Hepatocyte (in vitro differentiated cells): ENCODE measurements around the gene MAN1C1. TPM values are rescaled to one million over a fixed set of nuclear protein-coding genes. Genes with fewer than 3 reads are reported as not detected.
A peak's percentile ranks its signal among the peaks of the same experiment; 100 is the strongest.

Experiments
- DNase-seq: peaks from one replicate; pipeline ENCODE4 v3.0.0-alpha.2; 2016; ENCODE audit warnings: low spot score
- H2AFZ ChIP-seq: fragments of 200-600 bp; sonication (generic); 2 replicates; pipeline ENCODE4 v1.6.0; 2016; ENCODE audit warnings: antibody characterized with exemption, mild to moderate bottlenecking
- H3K27ac ChIP-seq: fragments of 200-600 bp; sonication (generic); 2 replicates; pipeline ENCODE4 v1.5.1; 2016; ENCODE audit warnings: mild to moderate bottlenecking
- H3K27me3 ChIP-seq: fragments of 200-600 bp; sonication (generic); 2 replicates; pipeline ENCODE4 v1.6.1; 2016
- H3K36me3 ChIP-seq: fragments of 200-600 bp; sonication (generic); replicated peaks from 2 replicates; pipeline ENCODE4 v1.5.1; 2016; ENCODE audit warnings: low read depth; ENCODE audit not compliant: insufficient read depth
- H3K4me1 ChIP-seq: fragments of 200-600 bp; sonication (generic); 2 replicates; pipeline ENCODE4 v1.5.1; 2016; ENCODE audit warnings: mild to moderate bottlenecking, moderate library complexity; ENCODE audit not compliant: insufficient read depth
- H3K4me2 ChIP-seq: fragments of 200-600 bp; sonication (generic); 2 replicates; pipeline ENCODE4 v1.6.0; 2016
- H3K4me3 ChIP-seq: fragments of 200-600 bp; sonication (generic); 2 replicates; pipeline ENCODE4 v1.5.1; 2016; ENCODE audit warnings: mild to moderate bottlenecking
- H3K79me2 ChIP-seq: fragments of 200-600 bp; sonication (generic); 2 replicates; pipeline ENCODE4 v1.6.0; 2017; ENCODE audit warnings: mild to moderate bottlenecking
- H3K9me2 ChIP-seq: fragments of 200-600 bp; sonication (generic); replicated peaks from 2 replicates; pipeline ENCODE4 v1.6.0; 2017; ENCODE audit warnings: mild to moderate bottlenecking; ENCODE audit not compliant: insufficient read depth
- H3K9me3 ChIP-seq: fragments of 200-600 bp; sonication (generic); 2 replicates; pipeline ENCODE4 v1.5.1; 2016; ENCODE audit warnings: low read depth, mild to moderate bottlenecking
- H4K20me1 ChIP-seq: fragments of 200-600 bp; sonication (generic); 2 replicates; pipeline ENCODE4 v1.6.0; 2016; ENCODE audit warnings: mild to moderate bottlenecking; ENCODE audit not compliant: insufficient read depth, poor library complexity, severe bottlenecking
- EZH2 ChIP-seq: fragments of 200-600 bp; sonication (generic); IDR thresholded peaks from 2 replicates; pipeline ENCODE4 v1.6.1; 2016; ENCODE audit warnings: antibody characterized with exemption, mild to moderate bottlenecking, borderline replicate concordance
- EZH2phosphoT487 ChIP-seq: fragments of 200-600 bp; sonication (generic); IDR thresholded peaks from one replicate; pipeline ENCODE4 v1.6.1; 2018; ENCODE audit warnings: antibody characterized with exemption, mild to moderate bottlenecking, low read depth, moderate library complexity; ENCODE audit not compliant: unreplicated experiment, severe bottlenecking
- WGBS: methylation state at CpG from one replicate; pipeline ENCODE4 v1.1.6; 2016; ENCODE audit warnings: low lambda C conversion rate; ENCODE audit errors: missing lambda C conversion rate; 5-methylcytosine and 5-hydroxymethylcytosine counted together
- polyA plus RNA-seq: library from polyadenylated mRNA; unstranded; fragments of >200 nt; fragmentation: Nextera tagmentation; extraction: Ambion mirVana; gene quantifications from 2 replicates; pipeline ENCODE4 v1.2.1, GENCODE V29; 2016
- total RNA-seq: library from RNA; depleted of rRNA; stranded (reverse); fragments of >200 nt; gene quantifications from 2 replicates; pipeline ENCODE4 v1.2.3, GENCODE V29; 2014
- TF ChIP-seq, protein P1 (sequence below): fragments of 200-600 bp; sonication (generic); IDR thresholded peaks from 2 replicates; pipeline ENCODE4 v1.5.1; 2016; ENCODE audit warnings: antibody characterized with exemption, mild to moderate bottlenecking; ENCODE audit not compliant: poor library complexity

Gene MAN1C1
- total and polyA plus RNA-seq, 2 experiments from 2014 or later = 20.6 to 29.3 TPM

DNA sequence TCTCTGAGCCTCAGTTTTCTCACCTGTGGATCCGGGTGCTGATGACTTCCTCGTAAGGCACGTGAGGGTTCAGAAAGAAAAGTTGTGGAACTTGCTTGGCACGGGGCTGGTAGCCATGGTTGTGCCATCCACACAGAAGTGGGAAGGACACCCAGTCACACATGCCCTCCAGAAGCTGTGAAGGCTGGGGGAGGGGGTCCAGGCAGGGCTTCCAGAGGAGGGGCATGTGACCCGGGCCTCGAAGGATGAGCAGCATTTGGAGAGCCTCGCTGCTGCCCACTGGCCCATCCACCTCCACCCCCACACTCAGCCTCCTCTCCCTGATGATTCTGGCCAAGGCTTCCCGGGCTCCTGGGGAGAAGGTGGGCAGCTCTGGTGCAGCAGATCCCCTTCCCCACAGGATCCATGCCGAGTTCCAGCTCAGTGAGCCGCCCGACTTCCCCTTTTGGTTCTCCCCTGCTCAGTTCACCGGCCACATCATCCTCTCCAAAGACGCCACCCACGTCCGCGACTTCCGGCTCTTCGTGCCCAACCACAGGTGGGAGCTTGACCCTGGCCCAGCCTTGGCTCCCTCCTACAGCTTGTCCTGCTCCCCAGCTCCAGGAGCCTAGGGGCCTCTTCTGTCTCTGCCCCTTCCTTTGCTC, 192.8 kb downstream of the MAN1C1 start:
- Histone ChIP-seq H3K36me3 (no peaks in the 10 kb centered on the region), H3K4me3 (no peak overlapping the region), H3K79me2 (no peaks in the 10 kb centered on the region), H3K4me1 (no peaks in the 10 kb centered on the region), H3K4me2 (no peak overlapping the region), H3K9me3 (no peaks in the 10 kb centered on the region), H4K20me1 (no peaks in the 10 kb centered on the region), H3K9me2 (no peaks in the 10 kb centered on the region), H3K27ac (no peak overlapping the region), H3K27me3 (no peaks in the 10 kb centered on the region), H2AFZ (no peak overlapping the region)
- no peak for TF ChIP-seq EZH2phosphoT487
- TF ChIP-seq, protein P1, sequence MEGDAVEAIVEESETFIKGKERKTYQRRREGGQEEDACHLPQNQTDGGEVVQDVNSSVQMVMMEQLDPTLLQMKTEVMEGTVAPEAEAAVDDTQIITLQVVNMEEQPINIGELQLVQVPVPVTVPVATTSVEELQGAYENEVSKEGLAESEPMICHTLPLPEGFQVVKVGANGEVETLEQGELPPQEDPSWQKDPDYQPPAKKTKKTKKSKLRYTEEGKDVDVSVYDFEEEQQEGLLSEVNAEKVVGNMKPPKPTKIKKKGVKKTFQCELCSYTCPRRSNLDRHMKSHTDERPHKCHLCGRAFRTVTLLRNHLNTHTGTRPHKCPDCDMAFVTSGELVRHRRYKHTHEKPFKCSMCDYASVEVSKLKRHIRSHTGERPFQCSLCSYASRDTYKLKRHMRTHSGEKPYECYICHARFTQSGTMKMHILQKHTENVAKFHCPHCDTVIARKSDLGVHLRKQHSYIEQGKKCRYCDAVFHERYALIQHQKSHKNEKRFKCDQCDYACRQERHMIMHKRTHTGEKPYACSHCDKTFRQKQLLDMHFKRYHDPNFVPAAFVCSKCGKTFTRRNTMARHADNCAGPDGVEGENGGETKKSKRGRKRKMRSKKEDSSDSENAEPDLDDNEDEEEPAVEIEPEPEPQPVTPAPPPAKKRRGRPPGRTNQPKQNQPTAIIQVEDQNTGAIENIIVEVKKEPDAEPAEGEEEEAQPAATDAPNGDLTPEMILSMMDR = no peak
- no peak for TF ChIP-seq EZH2
- WGBS = 90% methylated on average over 18 of the region's 18 CpGs
- DNase-seq = no peak

DNA sequence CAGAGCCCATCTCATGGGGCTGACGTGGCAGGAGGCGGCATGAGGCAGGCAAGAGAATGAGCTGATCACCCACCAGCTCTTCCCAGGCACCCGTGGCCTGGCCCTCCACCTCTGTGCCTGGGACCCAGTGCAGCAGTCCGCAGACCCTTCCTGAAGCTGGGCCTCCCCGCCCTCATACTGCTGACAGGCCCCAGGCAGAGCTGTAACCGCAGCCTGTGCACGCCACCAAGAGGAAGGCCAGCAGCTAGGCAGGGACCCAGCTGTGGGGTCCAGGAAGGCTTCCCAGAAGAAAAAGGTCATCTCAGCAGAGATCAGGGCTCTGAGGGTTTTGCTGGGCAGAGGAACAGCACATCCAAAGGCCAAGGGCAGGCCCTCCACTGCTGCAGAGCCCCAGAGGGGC, 193.3 kb downstream of the MAN1C1 start:
- no peak for DNase-seq
- Histone ChIP-seq H2AFZ (no peak overlapping the region), H3K36me3 (no peaks in the 10 kb centered on the region), H3K27ac (no peak overlapping the region), H3K9me2 (no peaks in the 10 kb centered on the region), H3K4me2 (no peak overlapping the region), H3K27me3 (no peaks in the 10 kb centered on the region), H4K20me1 (no peaks in the 10 kb centered on the region), H3K4me3 (no peak overlapping the region), H3K79me2 (no peaks in the 10 kb centered on the region), H3K4me1 (no peaks in the 10 kb centered on the region), H3K9me3 (no peaks in the 10 kb centered on the region)
- TF ChIP-seq, protein P1 = no peak
- TF ChIP-seq EZH2phosphoT487 (no peak), EZH2 (no peak)
- WGBS = 92% methylated on average over 7 of the region's 7 CpGs

DNA sequence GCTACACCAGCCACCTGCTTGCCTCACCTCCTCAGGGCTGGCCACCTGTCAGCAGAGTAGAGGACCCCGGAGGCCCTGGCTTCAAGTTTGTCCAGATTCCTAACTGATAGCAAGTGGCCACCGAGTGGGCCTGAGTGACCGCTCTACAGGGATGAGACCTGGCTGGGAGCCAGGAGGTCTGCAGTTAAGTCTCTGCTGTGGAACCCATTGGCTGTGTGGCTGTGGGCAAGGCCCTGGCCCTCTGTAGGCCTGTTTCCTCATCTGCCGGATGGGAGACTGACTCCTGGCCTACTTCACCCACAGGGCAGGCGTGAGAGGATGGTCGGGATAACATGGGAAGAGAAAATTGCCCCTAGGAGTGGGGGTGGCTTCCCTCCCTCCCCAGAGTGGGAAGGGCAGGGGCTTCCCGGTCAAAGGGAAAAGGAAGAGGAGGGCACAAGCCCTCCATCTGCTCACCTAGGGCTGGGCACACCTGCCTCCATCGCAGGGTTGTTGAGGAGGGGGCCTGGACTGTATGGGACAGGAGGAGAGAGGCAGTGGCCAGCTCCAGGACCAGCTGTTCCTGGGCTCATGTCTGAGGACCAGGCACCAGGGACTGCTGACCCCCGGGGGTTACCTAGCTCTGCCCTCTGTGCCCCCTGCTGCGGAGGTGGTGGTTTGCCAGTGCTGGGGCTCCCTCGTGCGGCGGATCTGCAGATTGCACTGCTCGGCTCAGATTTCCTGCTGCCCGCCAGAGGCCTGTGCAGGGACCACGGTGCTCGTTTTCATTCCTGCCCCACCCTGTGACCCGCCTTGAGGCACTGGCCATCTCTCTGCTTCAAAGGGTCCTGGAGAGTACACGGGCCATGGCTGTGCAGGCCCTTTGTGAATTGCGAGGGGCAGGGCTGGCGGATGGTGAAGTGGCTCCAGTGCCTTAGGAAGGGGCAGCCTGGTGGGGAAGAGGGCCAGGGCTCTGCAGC, 194.0 kb downstream of the MAN1C1 start:
- Histone ChIP-seq H3K9me2 (no peaks in the 10 kb centered on the region), H3K4me2 (no peak overlapping the region), H3K27ac (no peak overlapping the region), H3K4me3 (no peak overlapping the region), H3K9me3 (no peaks in the 10 kb centered on the region), H3K36me3 (no peaks in the 10 kb centered on the region), H4K20me1 (no peaks in the 10 kb centered on the region), H3K27me3 (no peaks in the 10 kb centered on the region), H3K79me2 (no peaks in the 10 kb centered on the region), H3K4me1 (no peaks in the 10 kb centered on the region), H2AFZ (no peak overlapping the region)
- 44% methylated on average over 21 of the region's 21 CpGs for WGBS
- TF ChIP-seq EZH2 = no peak
- TF ChIP-seq, protein P1 = peak; percentile 89
- no peak for TF ChIP-seq EZH2phosphoT487
- DNase-seq = peak; percentile 73
